Measurements from ENCODE around the gene CLDND2. TPM values are rescaled to one million over a fixed set of nuclear protein-coding genes. Genes with fewer than 3 reads are reported as not detected.

The CLDND2 gene
- total RNA-seq, 1 experiment from 2014 or later = 0.95 TPM

DNA sequence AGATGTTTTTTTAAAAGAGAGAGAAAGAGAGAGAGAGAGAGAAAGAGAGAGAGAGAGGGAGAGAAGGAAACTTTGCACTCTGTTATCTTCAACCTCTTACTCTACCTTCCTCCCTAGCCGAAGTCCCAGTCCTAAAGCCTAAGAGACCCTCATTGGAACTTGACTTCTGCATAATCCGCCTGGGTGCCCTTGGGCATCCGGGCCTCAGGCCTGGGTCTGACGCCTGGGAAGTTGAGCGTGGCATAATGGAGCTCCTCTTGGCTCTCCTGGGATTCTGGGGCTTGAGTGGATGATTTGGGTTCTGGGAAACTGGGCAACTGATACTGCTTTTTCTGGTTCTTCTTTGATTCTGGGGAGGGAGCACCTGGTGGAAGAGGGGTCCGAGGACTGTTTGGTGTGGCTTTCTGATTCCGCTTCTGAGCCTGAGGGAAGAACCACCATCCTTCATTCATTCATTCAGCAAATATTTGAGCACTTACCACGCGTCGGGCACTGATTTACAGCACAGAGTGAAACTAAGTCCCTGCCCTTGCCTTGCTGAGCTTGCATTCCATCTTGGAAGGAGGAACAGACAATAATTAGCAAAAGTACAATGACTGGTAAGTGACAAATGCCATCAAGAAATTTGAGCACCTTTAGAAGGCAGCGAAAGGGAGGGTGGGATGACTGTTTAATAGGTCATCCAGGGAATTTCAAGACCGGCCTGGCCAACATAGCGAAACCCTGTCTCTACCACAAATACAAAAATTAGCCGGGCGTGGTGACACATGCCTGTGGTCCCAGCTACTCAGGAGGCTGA, 42.3 kb upstream of the CLDND2 start:
- no peak for ATAC-seq
- intact Hi-C loops (cut with micrococcal nuclease; ENCODE audit: unreplicated experiment) (no loop called here), in situ Hi-C loops (cut with HindIII; ENCODE audit: low pct_unique_long_range_greater_than_20kb, low sequenced_read_pairs) (no loop called here)
- no peaks in the 10 kb centered on the region for H3K9me3 ChIP-seq (ENCODE audit: control insufficient read depth, insufficient read depth, low read depth, low read length)
- no TSS peak for BruUV-seq (replicated peaks)
- no peaks in the 10 kb centered on the region for H3K36me3 ChIP-seq (ENCODE audit: control insufficient read depth, insufficient read depth, low read length)
- ChIA-PET POLR2A (no interaction called here), CTCF (no interaction called here)
- no peak for DNase-seq (ENCODE audit: low read depth, low spot score)
- H3K27me3 ChIP-seq (ENCODE audit: control insufficient read depth, insufficient read depth, low read length) = no peaks in the 10 kb centered on the region
- no peaks in the 10 kb centered on the region; the same call in 1 of the 2 replicates for H3K4me1 ChIP-seq (ENCODE audit: control insufficient read depth, insufficient read depth, low read length)
- no peak overlapping the region for H3K4me3 ChIP-seq (ENCODE audit: low read depth in 2 of 2, low read length in 2 of 2)
- TF ChIP-seq TCF7L2 (IDR thresholded peaks at IDR 0.05; ENCODE audit: low read depth, low read length) (no peak), SIN3A (IDR thresholded peaks at IDR 0.05; ENCODE audit: borderline replicate concordance, insufficient read depth, low read depth, low read length) (no peak), POLR2AphosphoS5 (IDR thresholded peaks at IDR 0.05; ENCODE audit: low read depth, low read length) (no peak), CTCF (IDR thresholded peaks at IDR 0.05) (no peak)
- TF ChIP-seq, protein P1, sequence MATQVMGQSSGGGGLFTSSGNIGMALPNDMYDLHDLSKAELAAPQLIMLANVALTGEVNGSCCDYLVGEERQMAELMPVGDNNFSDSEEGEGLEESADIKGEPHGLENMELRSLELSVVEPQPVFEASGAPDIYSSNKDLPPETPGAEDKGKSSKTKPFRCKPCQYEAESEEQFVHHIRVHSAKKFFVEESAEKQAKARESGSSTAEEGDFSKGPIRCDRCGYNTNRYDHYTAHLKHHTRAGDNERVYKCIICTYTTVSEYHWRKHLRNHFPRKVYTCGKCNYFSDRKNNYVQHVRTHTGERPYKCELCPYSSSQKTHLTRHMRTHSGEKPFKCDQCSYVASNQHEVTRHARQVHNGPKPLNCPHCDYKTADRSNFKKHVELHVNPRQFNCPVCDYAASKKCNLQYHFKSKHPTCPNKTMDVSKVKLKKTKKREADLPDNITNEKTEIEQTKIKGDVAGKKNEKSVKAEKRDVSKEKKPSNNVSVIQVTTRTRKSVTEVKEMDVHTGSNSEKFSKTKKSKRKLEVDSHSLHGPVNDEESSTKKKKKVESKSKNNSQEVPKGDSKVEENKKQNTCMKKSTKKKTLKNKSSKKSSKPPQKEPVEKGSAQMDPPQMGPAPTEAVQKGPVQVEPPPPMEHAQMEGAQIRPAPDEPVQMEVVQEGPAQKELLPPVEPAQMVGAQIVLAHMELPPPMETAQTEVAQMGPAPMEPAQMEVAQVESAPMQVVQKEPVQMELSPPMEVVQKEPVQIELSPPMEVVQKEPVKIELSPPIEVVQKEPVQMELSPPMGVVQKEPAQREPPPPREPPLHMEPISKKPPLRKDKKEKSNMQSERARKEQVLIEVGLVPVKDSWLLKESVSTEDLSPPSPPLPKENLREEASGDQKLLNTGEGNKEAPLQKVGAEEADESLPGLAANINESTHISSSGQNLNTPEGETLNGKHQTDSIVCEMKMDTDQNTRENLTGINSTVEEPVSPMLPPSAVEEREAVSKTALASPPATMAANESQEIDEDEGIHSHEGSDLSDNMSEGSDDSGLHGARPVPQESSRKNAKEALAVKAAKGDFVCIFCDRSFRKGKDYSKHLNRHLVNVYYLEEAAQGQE (IDR thresholded peaks at IDR 0.05; ENCODE audit: insufficient read depth in 1 of 2, low read depth in 2 of 2, low read length in 1 of 2) = no peak
- no peak overlapping the region for H3K27ac ChIP-seq (ENCODE audit: low read length)

- intact Hi-C loops (cut with micrococcal nuclease; ENCODE audit: unreplicated experiment) (loop anchor here (5.0 kb wide), 1 partner anchor 70 kb away; no protein-coding TSS in a partner anchor), in situ Hi-C loops (cut with HindIII; ENCODE audit: low pct_unique_long_range_greater_than_20kb, low sequenced_read_pairs) (no loop called here)
- no peak overlapping the region for H3K4me3 ChIP-seq (ENCODE audit: low read depth in 2 of 2, low read length in 2 of 2)
- peak; percentile 68 for ATAC-seq
- H3K27ac ChIP-seq (ENCODE audit: low read length) = no peak overlapping the region
- no peaks in the 10 kb centered on the region; the same call in 1 of the 2 replicates for H3K4me1 ChIP-seq (ENCODE audit: control insufficient read depth, insufficient read depth, low read length)
- no TSS peak for BruUV-seq (replicated peaks)
- no peaks in the 10 kb centered on the region for H3K9me3 ChIP-seq (ENCODE audit: control insufficient read depth, insufficient read depth, low read depth, low read length)
- DNase-seq (ENCODE audit: low read depth, low spot score) = no peak
- no peaks in the 10 kb centered on the region for H3K36me3 ChIP-seq (ENCODE audit: control insufficient read depth, insufficient read depth, low read length)
- CTCF ChIA-PET = no interaction called here
- TF ChIP-seq SIN3A (IDR thresholded peaks at IDR 0.05; ENCODE audit: borderline replicate concordance, insufficient read depth, low read depth, low read length) = no peak
- peak; percentile 72 for TF ChIP-seq CTCF (IDR thresholded peaks at IDR 0.05)
- H3K27me3 ChIP-seq (ENCODE audit: control insufficient read depth, insufficient read depth, low read length) = no peaks in the 10 kb centered on the region
- POLR2A ChIA-PET = no interaction called here
These were observed 38.8 kb upstream of the CLDND2 start for GRCh38 chr19:51407511-51408131.
